TTC549 (cell line): ENCODE results near the gene SH3GL1.

Source experiments
- FAIRE-seq: peaks from 2 replicates; lab custom pipeline; 2012; peaks lifted over from hg19 to GRCh38; lab: Jason Lieb, UNC

The SH3GL1 gene

DNA sequence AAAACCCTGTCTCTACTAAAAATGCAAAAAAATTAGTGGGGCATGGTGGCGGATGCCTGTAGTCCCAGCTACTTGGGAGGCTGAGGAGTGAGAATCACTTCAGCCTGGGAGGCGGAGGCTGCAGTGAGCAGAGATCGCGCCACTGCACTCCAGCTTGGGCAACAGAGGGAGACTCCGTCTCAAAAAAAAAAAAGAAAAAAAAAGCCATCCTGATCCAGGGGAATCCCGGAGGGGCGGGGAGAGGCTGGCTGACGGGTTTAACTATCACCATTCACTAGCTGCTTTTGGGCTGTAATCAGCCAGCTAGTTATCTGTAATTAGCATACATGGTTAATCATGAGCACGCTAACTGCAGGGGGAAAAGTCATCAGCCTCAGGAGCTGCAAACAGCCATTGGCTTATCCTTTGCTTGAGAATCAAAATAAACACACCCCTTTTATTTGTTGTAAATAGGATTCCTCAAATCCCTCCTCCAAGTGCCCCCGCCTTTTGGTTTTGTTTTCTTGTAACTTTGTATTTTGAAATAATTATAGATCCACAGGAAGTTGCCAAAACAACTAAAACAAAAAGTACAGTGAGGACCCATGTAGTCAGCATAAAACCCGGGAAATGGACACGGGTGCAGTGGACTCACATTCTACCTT lies 86.4 kb downstream of the SH3GL1 start:
- no peak for FAIRE-seq
